BJ (cell line): Measurements from ENCODE around the gene ROR1. TPM values are rescaled to one million over a fixed set of nuclear protein-coding genes. Genes with fewer than 3 reads are reported as not detected.

Experiments
- CTCF ChIA-PET: fragments of 350-600 bp; formaldehyde crosslinking; extraction: SDS; loops from one replicate; lab custom pipeline; 2021; ENCODE audit warnings: antibody characterized with exemption, inconsistent platforms; lab: Yijun Ruan, JAX
- POLR2A ChIA-PET: fragments of 300-600 bp; sonication (Branson Sonifier 250); formaldehyde crosslinking; extraction: SDS; loops from one replicate; lab custom pipeline; 2021; ENCODE audit warnings: antibody characterized with exemption; lab: Charles Lee
- DNase-seq: peaks from one replicate; pipeline ENCODE4 v3.0.0-alpha.2; 2011; ENCODE audit warnings: low read depth
- H3K27me3 ChIP-seq: 2 replicates; pipeline ENCODE4 v1.6.0; 2011; ENCODE audit warnings: low read length; ENCODE audit not compliant: control insufficient read depth, insufficient read depth
- H3K36me3 ChIP-seq: 2 replicates; pipeline ENCODE4 v1.5.1; 2011; ENCODE audit warnings: low read length; ENCODE audit not compliant: control insufficient read depth, insufficient read depth
- H3K4me3 ChIP-seq: 2 replicates; pipeline ENCODE4 v1.5.1; 2011; ENCODE audit warnings: low read depth, mild to moderate bottlenecking, control low read depth, low read length
- CTCF ChIP-seq: IDR thresholded peaks from 2 replicates; pipeline ENCODE4 v1.5.1; 2011; ENCODE audit warnings: low read depth, mild to moderate bottlenecking, control low read depth, inconsistent platforms, low read length, moderate library complexity; ENCODE audit not compliant: insufficient read depth
- polyA plus RNA-seq: library from polyadenylated mRNA; depleted of rRNA; stranded (reverse); fragments of >200 nt; gene quantifications from 2 replicates; pipeline ENCODE4 v1.2.3, GENCODE V29; 2011

The ROR1 gene
- polyA plus RNA-seq, 1 experiment = 4.6 TPM

DNA sequence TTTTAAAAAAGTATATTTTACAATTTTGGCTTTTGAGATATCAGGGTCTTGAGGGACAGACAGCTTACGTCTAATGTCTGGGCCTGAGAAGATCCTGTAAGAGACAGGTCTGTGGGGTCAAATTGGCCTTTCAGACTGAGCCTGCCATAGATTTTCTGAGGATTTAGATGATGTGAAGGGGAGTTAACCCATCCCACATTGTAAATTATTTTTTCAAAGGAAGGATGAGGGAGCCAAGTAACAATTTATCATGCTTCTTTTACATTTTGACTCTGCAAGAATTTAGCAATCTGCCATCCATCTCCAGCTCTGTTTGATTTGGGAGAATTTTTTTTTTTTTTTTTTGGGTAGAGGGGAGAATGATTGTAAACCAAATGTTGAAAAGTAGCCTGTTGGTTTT, 160.9 kb downstream of the ROR1 start:
- Histone ChIP-seq H3K4me3 (no peak overlapping the region), H3K36me3 (no peaks in the 10 kb centered on the region), H3K27me3 (no peaks in the 10 kb centered on the region)
- CTCF ChIA-PET = interaction anchor here (0.7 to 2.0 kb wide), 6 partner anchors 13 to 233 kb away, joined by 3 to 8 read pairs (median 3); no protein-coding TSS in a partner anchor
- no peak for TF ChIP-seq CTCF
- POLR2A ChIA-PET = no interaction called here
- DNase-seq = no peak

- POLR2A ChIA-PET = no interaction called here
- TF ChIP-seq CTCF = peak; percentile 24
- Histone ChIP-seq H3K36me3 (no peaks in the 10 kb centered on the region), H3K4me3 (no peak overlapping the region), H3K27me3 (no peaks in the 10 kb centered on the region)
- CTCF ChIA-PET = interaction anchor here (0.6 to 2.0 kb wide), 9 partner anchors 13 to 232 kb away, joined by 3 to 8 read pairs (median 3); no protein-coding TSS in a partner anchor
- DNase-seq = no peak
Measured at GRCh38 chr1:63935143-63935542, 161.3 kb downstream of the ROR1 start.

- Histone ChIP-seq H3K4me3 (no peak overlapping the region), H3K27me3 (no peaks in the 10 kb centered on the region), H3K36me3 (no peaks in the 10 kb centered on the region)
- CTCF ChIA-PET = interaction anchor here (0.6 to 2.0 kb wide), 8 partner anchors 14 to 229 kb away, joined by 3 to 8 read pairs (median 3); no protein-coding TSS in a partner anchor
- POLR2A ChIA-PET = no interaction called here
- no peak for TF ChIP-seq CTCF
- no peak for DNase-seq
Measured at GRCh38 chr1:63935553-63935952, 161.7 kb downstream of the ROR1 start.

GRCh38 chr1:63936276-63936675, 162.5 kb downstream of the ROR1 start:
- DNase-seq = no peak
- POLR2A ChIA-PET = no interaction called here
- H3K27me3 ChIP-seq = no peaks in the 10 kb centered on the region
- no peaks in the 10 kb centered on the region for H3K36me3 ChIP-seq
- CTCF ChIA-PET = interaction anchor here (1.2 to 2.0 kb wide), 3 partner anchors 14 to 225 kb away, joined by 3 to 8 read pairs (median 3); no protein-coding TSS in a partner anchor
- no peak for TF ChIP-seq CTCF
- no peak overlapping the region for H3K4me3 ChIP-seq

DNA sequence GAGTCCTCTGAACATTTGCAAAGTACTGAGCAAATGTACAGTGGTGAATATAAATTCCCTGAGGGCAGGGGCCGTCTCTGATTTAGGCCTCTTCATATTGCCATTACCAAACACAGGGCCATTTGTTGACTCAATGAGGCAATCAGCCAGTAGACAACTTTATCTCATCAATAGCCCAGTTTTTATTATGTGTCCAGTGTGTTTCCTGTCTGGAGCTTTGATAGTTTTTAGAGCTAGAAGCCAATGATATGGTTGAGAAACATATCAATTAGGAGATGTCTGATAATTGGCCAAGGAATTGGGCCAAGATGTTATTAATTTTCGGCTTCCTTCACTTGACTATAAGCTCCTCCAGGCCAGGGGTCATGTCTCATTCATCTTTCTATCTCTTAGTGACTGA, 163.0 kb downstream of the ROR1 start:
- DNase-seq = no peak
- ChIA-PET CTCF (interaction anchor here (2.0 kb wide), 1 partner anchor 15 kb away, joined by 8 read pairs; no protein-coding TSS in a partner anchor), POLR2A (no interaction called here)
- Histone ChIP-seq H3K27me3 (no peaks in the 10 kb centered on the region), H3K4me3 (no peak overlapping the region), H3K36me3 (no peaks in the 10 kb centered on the region)
- no peak for TF ChIP-seq CTCF
